HG02870 (cell line): Measurements from ENCODE around the gene MAX.

Source experiments
- ATAC-seq: cut with Tn5 transposase; IDR thresholded peaks from one replicate; pipeline ENCODE4 v1.9.1; 2021; ENCODE audit warnings: mild to moderate bottlenecking, moderate library complexity; ENCODE audit not compliant: unreplicated experiment

MAX gene, protein sequence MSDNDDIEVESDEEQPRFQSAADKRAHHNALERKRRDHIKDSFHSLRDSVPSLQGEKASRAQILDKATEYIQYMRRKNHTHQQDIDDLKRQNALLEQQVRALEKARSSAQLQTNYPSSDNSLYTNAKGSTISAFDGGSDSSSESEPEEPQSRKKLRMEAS

DNA sequence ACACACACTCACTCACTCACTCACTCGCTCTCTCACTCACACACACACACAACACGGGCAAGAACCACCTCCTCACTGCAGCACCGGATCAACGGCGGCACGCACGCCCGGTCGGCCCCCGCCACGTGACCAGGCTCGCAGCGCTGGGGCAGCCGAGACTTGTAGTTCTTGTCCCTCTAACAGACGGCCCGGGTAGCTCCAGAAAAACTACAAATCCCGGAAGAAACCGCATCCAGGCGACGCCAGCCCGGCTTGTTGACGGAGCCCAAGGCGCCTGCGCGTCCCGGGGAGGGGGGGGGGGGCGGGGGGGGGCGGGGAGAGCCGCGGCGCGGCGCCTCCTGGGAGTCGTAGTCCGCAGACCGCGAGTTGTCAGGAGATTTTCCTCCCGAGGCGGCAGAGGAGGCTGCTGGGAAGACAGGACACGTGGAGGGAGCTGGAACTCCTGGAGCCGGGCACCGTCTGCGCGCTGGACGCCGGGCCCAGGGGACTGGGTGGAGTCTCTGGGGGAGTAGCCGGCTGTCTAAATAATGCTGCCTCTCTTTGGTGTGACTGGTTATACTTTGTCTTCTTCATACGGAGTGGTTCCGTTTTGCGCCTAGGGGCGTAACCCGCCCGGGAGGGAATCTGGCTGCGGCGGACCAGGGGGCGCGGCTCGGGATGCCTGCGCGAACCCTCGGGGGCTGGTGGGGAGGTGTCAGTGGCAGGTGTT, at the start of gene MAX:
Gene MAX, minus strand, starts transcription at position 77 of the 709 bp plus-strand sequence. CDS start 178 bp downstream, outside the sequence.
- peak; percentile 89 for ATAC-seq

DNA sequence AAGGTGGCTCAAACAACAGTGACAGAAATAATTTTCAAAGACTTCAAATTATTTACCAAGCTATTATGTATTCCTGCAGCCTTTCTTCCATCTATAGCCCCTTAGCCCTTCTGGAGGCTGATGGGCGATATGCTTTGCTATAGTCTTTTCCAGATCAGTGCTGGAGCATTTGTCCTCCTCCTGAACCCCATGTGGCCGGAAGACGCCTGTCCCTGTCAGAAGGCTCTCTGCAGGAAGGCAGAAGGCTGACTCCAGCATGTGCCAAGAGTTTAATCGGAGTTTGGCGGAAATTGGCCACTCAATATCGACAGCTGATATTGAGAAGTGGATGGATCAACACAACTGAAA, 49.3 kb upstream of the MAX start:
- ATAC-seq: no peak

- no peak for ATAC-seq
Measured at GRCh38 chr14:65150898-65151608, 48.7 kb upstream of the MAX start.

DNA sequence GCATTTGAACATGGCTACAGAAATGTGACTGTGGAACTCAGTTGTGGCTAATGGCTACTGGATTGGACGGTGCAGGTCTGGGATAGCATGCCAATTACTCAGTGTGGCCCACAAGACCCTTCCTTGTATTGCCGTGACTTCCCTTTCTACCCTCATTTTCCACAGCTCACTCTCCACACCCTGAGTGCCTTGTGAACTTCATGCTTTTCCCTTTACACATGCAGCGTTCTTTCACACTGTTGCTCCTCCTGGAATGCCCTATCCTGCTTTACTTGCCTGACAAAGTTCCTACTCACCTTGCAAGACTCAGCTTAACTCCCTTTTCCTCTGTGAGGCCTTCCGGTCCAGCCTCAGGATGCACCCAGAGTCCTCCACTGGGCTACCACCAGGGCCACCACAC, 46.8 kb upstream of the MAX start:
- no peak for ATAC-seq

DNA sequence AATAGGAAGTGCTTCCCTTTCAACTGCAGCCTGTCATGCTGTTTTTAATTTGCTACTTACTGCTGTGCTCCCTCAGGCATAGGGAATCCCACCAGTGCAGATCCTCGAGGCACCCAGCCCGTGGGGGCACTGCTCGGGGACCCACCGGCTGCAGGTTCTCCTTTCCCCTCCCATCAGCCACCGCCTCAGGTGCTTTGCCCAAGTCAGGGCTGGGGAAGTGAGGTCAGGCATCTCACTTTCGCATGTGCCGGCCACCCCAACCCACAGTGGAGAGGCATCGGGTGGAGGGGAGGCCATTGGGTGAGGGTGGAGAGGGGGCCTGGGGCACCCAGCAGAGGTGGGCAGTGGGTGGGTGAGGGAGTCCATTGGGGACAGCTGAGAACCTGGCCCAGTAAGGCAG, 41.9 kb upstream of the MAX start:
- ATAC-seq: no peak

- ATAC-seq: no peak
Measured at GRCh38 chr14:65142914-65143625, 40.8 kb upstream of the MAX start.

DNA sequence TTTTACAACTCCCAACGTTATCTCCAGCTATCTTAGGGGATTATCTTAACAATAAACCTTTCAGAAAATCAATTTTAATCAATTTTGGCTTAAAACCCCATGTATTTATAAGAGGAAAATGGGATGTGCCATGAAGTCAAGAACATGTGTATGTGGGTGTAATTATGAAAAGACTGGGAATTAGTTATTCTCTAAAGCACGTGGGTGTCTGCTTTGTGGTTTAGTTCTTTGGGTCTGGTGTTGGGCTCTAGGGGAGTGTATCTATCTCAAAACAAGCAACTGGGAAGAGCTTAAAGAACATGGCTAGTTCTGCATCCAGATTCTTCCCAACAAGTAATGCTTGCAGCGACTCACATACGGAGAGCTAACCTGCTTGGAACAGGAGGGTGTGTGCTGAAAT, 40.1 kb upstream of the MAX start:
- ATAC-seq: no peak

DNA sequence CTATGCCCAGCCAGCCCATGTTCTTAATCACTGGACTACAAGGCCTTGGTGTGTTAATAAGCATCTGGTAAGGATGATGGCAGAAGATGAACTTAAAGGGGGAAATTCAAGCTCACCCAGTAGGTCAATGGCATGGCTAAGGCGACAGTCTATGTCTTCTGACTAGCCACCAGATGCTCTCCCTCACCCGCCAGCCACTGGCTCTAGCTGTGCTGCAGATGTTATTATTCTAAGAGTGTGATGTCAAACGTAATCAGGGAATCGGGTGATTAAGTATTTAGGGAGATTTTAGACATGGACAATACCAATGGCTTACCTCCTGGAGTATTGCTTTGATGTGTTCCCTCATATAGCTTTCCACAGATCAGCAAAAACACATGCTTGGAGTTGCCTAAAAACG, 39.2 kb upstream of the MAX start:
- ATAC-seq: no peak

- ATAC-seq: no peak
Measured at GRCh38 chr14:65137648-65138307, 35.5 kb upstream of the MAX start.

DNA sequence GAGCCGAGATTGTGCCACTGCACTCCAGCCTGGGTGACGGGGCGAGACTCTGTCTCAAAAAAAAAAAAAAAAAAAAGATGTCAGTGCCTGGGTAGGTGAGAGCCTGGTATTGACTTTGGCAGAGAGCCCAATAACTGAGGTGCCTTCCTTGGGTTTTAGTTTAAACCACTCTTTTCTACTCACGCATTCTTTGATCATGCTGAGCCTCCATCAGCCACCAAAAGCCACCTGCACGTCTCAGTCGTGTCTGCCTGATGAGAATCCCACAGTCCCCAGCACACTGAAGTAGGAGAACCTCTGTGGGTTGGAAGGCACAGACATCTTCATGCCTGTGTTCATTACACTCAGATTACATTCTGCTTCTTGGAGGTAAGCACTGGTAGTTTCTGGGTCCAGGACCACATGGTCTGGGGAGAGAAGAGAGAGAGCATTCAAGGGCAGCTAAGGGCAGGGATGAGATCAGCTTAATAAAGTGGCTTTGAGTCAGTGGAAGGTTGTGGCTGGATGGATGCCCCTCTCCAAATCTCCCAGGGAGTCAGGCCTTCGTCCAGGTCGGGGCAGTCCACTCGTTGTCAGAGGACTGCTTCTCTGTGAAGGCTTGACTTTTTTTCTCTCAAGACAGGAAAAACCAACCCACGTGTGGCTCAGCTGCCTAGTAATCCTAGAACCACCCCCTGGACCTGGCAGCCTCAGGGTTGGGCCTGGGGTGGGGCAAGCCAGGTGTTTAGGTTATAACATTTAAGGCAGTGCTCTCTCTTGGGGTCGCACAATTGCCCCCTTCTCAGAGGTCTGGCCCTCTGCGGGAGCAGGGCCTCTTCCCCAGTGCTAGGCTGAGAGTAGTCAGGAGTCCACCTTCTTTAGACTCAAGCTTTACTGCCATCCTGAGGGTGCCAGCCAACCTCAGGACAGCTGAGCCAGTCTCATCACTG, 32.6 kb upstream of the MAX start:
- ATAC-seq: no peak

- ATAC-seq: no peak
Measured at GRCh38 chr14:65132855-65133254, 30.5 kb upstream of the MAX start.

DNA sequence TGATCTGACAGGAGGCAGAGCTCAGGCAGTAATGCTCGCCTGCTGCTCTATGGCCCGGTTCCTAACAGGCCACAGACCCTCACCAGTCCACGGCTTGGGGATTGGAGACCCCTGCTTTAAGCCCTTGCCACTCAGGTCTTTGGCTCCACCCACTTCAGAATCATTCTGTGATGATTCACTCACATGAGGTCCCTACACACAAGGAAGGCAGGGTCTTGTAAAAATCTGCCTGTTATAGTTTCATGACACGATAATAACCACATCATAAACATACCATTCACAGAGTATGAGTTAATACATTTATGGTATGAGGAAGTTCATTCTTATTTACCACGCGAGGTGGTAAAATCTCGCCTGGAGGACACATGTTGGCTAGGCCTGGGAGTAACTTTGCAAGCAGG, 29.0 kb upstream of the MAX start:
- no peak for ATAC-seq

DNA sequence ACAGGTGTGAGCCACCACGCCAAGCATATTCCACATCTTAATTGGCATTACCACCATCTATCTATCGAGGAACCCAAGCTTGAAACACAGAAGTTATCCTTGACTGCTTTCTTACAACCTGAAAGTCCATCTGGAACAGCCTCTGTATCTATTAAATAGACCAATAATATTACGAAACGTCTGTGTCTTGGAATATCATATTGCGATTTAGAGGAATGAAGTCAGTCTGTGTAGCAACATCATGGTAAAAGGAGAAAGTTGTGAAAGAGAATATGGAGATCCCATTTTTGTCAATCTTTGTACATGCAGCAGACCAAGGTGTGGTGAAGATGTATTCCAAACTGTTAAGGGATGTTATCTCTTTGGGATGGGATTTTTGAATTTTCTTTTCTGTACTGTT, 25.8 kb upstream of the MAX start:
- no peak for ATAC-seq

DNA sequence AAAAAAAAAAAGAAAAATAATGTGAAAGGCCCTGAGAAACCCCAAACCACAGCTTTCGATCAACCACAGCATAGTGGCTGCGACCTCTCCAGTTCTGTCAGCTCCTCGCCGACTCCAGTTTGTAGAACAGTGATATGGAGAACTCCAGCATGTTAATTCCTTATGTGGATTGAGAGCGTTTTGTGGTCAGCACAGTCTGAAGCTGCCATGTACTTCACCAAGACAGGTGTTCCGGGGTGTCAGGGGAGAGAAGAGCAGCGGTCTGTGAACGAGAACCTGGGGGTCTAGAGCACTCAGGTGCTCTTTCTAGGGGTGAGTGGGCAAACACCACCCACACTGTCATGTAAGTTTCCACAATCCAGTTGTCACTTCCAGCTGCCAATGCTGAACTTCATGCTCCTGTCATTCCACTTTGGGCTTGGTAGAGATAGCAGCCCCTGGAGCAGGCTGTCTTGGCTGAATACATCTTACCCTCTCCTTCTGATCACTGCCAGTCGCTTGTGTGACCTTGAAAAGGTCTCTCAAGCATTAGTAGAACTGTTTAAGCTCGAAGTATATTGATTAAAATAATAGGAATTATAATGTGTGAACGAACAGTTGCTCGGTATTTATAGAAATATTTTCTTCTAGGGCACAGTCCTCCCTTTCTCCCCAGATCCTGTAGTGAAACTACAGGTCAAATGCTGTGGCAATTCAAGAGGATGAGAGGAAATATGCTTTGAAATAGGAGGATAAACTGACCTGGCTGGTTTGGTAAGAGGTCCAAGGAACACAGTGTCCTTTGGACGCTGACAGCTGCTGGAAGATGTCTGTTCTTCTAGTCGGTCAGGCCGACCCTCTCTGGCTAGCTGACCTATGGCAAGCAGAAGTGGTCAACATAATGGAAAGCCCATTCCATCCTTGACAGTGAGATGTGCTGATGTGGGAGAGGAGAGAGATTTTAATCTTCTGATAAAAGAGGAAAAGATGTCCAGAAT, 15.7 kb upstream of the MAX start:
- ATAC-seq: no peak

GRCh38 chr14:65115615-65116014, 13.3 kb upstream of the MAX start:
- ATAC-seq: no peak

DNA sequence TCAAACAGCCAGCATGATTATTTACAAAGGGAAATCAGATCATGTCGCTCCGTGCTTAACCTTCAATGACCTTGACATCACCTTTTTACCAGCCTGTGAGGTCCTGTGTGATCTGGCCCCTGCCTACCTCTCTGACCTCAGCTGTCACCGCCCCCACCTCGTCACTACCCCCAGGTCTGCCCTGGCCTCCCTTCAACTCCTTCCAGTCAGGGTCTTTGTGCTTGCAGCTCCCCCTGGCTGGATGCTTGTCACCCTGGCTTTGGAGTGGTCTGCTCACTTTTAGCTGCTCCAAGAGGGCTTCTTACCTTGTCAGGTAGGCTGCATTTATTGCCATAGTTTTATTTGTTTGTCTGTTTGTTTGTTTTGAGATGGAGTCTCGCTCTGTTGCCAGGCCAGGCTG, 8.2 kb upstream of the MAX start:
- ATAC-seq: no peak

DNA sequence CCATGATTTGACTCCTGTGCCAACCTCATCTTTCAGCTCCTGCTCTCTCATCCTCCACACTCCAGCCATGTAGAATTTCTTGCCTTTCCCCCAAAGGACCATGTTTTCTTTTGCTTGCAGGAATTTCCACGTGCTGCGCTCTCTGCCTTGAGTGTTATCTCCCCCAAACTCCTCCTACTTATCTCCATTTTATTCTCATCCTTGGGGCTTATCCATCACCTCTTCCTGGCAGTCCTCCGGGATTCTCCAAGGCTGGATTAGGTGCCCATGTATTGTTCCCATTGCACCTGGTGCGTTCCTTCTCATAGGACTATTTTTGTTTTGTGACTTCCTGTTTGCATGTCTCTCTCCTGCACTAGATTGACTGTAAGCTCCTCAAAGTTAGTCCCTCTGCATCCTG, 7.0 kb upstream of the MAX start:
- no peak for ATAC-seq

GRCh38 chr14:65107200-65107599, 4.9 kb upstream of the MAX start:
- ATAC-seq: no peak

DNA sequence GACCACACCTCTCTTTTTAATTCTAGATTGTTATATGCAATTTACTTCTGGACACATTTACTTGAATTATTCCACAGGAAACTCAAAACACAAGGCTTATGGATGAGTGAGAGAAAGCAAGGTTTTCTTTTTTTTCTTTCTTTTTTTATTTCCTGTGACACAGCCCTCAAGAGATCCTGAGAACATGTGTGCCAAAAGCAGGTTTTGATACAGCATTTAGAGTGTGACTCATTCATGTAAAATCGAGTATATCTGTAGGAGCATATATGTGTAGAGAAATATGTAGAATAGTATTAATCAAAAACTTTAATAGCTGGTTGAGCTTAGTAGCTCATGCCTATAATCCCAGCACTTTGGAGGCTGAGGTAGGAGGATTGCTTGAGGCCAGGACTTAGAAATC, 4.4 kb upstream of the MAX start:
- ATAC-seq: no peak
